Keratinocyte (primary cell): Measurements from ENCODE around the gene PARD3.

Experiments
- EZH2 ChIP-seq: IDR thresholded peaks from one replicate; pipeline ENCODE4 v1.6.1; 2012; ENCODE audit warnings: inconsistent platforms, mild to moderate bottlenecking, low read length, moderate library complexity
- TF ChIP-seq, protein P1 (sequence below), 3 experiments: IDR thresholded peaks in 1 of 3; conservative IDR thresholded peaks in 1 of 3; optimal IDR thresholded peaks in 1 of 3; 2 replicates in 2 of 3; 3 replicates in 1 of 3; pipeline versions ENCODE3 to v1.5.1; 2011; ENCODE audit warnings: low read length in 3 of 3, mild to moderate bottlenecking in 3 of 3, moderate library complexity in 2 of 3, control low read depth in 1 of 3, inconsistent platforms in 1 of 3; ENCODE audit not compliant: insufficient read depth in 2 of 3; ENCODE audit errors: extremely low read depth in 1 of 3

DNA sequence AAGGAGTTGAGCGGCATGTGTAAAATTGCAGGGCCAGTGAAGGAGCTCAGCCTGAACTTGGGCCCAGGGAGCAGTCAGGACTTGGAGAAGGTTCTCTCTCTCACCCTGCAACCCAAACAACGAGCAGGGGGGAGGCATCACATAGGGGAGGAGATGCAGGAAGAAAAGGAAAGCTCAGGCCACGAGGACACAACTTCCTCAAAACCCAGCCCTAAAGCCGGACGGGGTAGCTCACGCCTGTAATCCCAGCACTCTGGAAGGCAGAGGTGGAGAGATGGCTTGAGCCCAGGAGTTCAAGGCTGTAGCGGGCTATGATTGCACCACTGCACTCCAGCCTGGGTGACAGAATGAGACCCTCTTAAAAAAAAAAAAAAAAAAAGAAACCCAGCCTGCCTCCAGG, 629.1 kb downstream of the PARD3 start:
- TF ChIP-seq EZH2: no peak
- TF ChIP-seq, protein P1, sequence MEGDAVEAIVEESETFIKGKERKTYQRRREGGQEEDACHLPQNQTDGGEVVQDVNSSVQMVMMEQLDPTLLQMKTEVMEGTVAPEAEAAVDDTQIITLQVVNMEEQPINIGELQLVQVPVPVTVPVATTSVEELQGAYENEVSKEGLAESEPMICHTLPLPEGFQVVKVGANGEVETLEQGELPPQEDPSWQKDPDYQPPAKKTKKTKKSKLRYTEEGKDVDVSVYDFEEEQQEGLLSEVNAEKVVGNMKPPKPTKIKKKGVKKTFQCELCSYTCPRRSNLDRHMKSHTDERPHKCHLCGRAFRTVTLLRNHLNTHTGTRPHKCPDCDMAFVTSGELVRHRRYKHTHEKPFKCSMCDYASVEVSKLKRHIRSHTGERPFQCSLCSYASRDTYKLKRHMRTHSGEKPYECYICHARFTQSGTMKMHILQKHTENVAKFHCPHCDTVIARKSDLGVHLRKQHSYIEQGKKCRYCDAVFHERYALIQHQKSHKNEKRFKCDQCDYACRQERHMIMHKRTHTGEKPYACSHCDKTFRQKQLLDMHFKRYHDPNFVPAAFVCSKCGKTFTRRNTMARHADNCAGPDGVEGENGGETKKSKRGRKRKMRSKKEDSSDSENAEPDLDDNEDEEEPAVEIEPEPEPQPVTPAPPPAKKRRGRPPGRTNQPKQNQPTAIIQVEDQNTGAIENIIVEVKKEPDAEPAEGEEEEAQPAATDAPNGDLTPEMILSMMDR (optimal IDR thresholded peaks at IDR 0.05 in 1 of 3, IDR thresholded peaks at IDR 0.05 in 1 of 3, conservative IDR thresholded peaks at IDR 0.05 in 1 of 3; ENCODE audit: extremely low read depth in 1 of 3, insufficient read depth in 2 of 3, low read length in 3 of 3): no peak
